Activated T-helper 17 cell treated with anti-CD3 and anti-CD28 coated beads, Interleukin-2, amount 50 U/mL, for 72 hours (primary cell): ENCODE measurements around the gene PRKN. TPM values are rescaled to one million over a fixed set of nuclear protein-coding genes. Genes with fewer than 3 reads are reported as not detected.

ENCODE experiments used
- ATAC-seq: fragments of 150-1000 bp; cut with Tn5 transposase; replicated peaks from 2 replicates; pipeline ENCODE4 v1.10.0; 2021; ENCODE audit warnings: mild to moderate bottlenecking, moderate library complexity
- H3K27ac Mint-ChIP-seq: one replicate; pipeline ENCODE4 v1.8.0; 2022; ENCODE audit warnings: mixed read lengths
- H3K27me3 Mint-ChIP-seq: one replicate; pipeline ENCODE4 v1.8.0; 2022; ENCODE audit warnings: mixed read lengths
- H3K36me3 Mint-ChIP-seq: one replicate; pipeline ENCODE4 v1.8.0; 2022; ENCODE audit warnings: low read depth, mild to moderate bottlenecking, mixed read lengths
- H3K4me1 Mint-ChIP-seq: one replicate; pipeline ENCODE4 v1.8.0; 2022; ENCODE audit warnings: mixed read lengths
- H3K4me3 Mint-ChIP-seq: one replicate; pipeline ENCODE4 v1.8.0; 2022; ENCODE audit warnings: mild to moderate bottlenecking, mixed read lengths
- H3K9me3 Mint-ChIP-seq: one replicate; pipeline ENCODE4 v1.8.0; 2022; ENCODE audit warnings: mixed read lengths
- total RNA-seq, 2 donors: library from RNA; stranded (reverse); gene quantifications; one replicate each; pipeline ENCODE4 v1.2.3, GENCODE V29; 2022

The PRKN gene
- total RNA-seq, 2 donors from 2014 or later = 0.84 to 0.87 TPM

- Mint-ChIP-seq H3K9me3 (no peaks in the 10 kb centered on the region), H3K4me1 (no peaks in the 10 kb centered on the region), H3K27me3 (no peaks in the 10 kb centered on the region), H3K27ac (no peak overlapping the region), H3K4me3 (no peak overlapping the region), H3K36me3 (no peaks in the 10 kb centered on the region)
- no peak for ATAC-seq
These were observed 526.4 kb downstream of the PRKN start for GRCh38 chr6:162200945-162201690.

- Mint-ChIP-seq H3K4me1 (no peaks in the 10 kb centered on the region), H3K27ac (no peak overlapping the region), H3K36me3 (no peaks in the 10 kb centered on the region), H3K9me3 (no peaks in the 10 kb centered on the region), H3K27me3 (no peaks in the 10 kb centered on the region), H3K4me3 (no peak overlapping the region)
- no peak for ATAC-seq
These were observed 527.5 kb downstream of the PRKN start for GRCh38 chr6:162200041-162200440.

GRCh38 chr6:162198925-162199324 is 528.6 kb downstream of the PRKN start:
- Mint-ChIP-seq H3K27me3 (no peaks in the 10 kb centered on the region), H3K4me1 (no peaks in the 10 kb centered on the region), H3K27ac (no peak overlapping the region), H3K4me3 (no peak overlapping the region), H3K36me3 (no peaks in the 10 kb centered on the region), H3K9me3 (no peaks in the 10 kb centered on the region)
- no peak for ATAC-seq

- no peak overlapping the region for H3K4me3 Mint-ChIP-seq
- ATAC-seq = no peak
- H3K36me3 Mint-ChIP-seq = no peaks in the 10 kb centered on the region
- H3K27me3 Mint-ChIP-seq = no peaks in the 10 kb centered on the region
- no peaks in the 10 kb centered on the region for H3K4me1 Mint-ChIP-seq
- no peaks in the 10 kb centered on the region for H3K9me3 Mint-ChIP-seq
- H3K27ac Mint-ChIP-seq = no peak overlapping the region
These were observed 529.5 kb downstream of the PRKN start for GRCh38 chr6:162198076-162198475.

DNA sequence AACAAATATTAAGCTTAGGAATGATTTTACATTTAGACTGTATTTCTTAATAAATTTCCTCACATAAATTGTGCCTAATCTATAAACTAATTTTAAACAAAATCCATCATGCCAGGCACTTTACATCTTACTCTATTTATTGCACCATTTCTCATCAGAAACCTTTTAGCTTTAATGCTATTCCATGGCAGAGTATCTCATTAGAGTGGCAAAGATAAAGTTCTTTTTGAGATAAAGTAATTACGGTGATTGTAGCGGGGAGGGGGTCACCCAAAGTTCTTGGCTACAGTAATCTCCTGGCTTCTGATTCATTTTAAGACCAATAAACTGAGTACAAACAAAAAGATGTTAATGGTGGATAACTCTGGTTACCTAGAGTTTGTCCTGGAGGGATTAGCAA is 532.1 kb downstream of the PRKN start:
- H3K27me3 Mint-ChIP-seq = no peaks in the 10 kb centered on the region
- H3K4me1 Mint-ChIP-seq = no peaks in the 10 kb centered on the region
- no peak overlapping the region for H3K4me3 Mint-ChIP-seq
- no peak overlapping the region for H3K27ac Mint-ChIP-seq
- no peaks in the 10 kb centered on the region for H3K36me3 Mint-ChIP-seq
- H3K9me3 Mint-ChIP-seq = no peaks in the 10 kb centered on the region
- no peak for ATAC-seq

DNA sequence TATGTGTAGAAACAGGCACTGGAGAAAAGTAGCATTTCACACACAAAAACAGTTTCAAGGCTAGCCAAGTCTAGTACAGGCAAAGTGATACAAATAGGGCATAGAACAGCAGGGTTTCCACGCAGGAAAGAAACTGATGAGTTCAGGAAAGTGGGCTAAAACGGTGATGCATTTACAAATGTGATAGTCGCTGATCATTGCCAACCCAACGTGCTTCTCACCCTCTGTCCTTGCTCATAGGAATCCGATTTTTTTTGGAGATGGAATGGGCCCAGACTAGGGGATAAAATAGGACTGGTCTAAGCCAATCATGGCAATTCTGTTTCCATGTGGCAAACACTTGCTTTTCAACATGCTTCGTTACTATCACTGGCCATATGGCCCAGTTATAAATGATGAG is 536.6 kb downstream of the PRKN start:
- Mint-ChIP-seq H3K4me3 (no peak overlapping the region), H3K27me3 (no peaks in the 10 kb centered on the region), H3K4me1 (no peaks in the 10 kb centered on the region), H3K36me3 (no peaks in the 10 kb centered on the region), H3K9me3 (peaks cover 8% of the 10 kb centered on the region), H3K27ac (no peak overlapping the region)
- ATAC-seq = no peak

GRCh38 chr6:162187168-162187935 is 540.2 kb downstream of the PRKN start:
- no peaks in the 10 kb centered on the region for H3K27me3 Mint-ChIP-seq
- peaks cover 8% of the 10 kb centered on the region for H3K9me3 Mint-ChIP-seq
- no peaks in the 10 kb centered on the region for H3K4me1 Mint-ChIP-seq
- H3K4me3 Mint-ChIP-seq = no peak overlapping the region
- H3K36me3 Mint-ChIP-seq = no peaks in the 10 kb centered on the region
- no peak overlapping the region for H3K27ac Mint-ChIP-seq
- ATAC-seq = no peak

DNA sequence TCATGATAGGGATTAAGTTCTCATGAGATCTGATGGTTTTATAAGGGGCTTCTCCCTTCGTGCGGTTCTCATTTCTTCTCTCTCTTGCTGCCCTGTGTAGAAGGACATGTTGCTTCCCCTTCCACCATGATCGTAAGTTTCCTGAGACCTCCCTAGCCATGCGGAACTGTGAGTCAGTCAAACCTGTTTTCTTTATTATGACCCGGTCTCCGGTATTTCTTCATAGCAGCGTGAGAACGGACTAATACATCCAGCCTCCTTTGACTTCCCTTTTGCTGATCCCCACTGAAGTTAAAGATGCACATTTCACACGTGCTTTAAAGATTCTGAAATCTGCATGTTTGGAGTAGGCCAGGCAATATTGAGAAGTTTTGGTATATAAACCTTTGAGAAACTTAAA is 543.1 kb downstream of the PRKN start:
- Mint-ChIP-seq H3K36me3 (no peaks in the 10 kb centered on the region), H3K4me1 (no peaks in the 10 kb centered on the region), H3K9me3 (peaks cover 5% of the 10 kb centered on the region), H3K27me3 (no peaks in the 10 kb centered on the region), H3K27ac (no peak overlapping the region), H3K4me3 (no peak overlapping the region)
- no peak for ATAC-seq

DNA sequence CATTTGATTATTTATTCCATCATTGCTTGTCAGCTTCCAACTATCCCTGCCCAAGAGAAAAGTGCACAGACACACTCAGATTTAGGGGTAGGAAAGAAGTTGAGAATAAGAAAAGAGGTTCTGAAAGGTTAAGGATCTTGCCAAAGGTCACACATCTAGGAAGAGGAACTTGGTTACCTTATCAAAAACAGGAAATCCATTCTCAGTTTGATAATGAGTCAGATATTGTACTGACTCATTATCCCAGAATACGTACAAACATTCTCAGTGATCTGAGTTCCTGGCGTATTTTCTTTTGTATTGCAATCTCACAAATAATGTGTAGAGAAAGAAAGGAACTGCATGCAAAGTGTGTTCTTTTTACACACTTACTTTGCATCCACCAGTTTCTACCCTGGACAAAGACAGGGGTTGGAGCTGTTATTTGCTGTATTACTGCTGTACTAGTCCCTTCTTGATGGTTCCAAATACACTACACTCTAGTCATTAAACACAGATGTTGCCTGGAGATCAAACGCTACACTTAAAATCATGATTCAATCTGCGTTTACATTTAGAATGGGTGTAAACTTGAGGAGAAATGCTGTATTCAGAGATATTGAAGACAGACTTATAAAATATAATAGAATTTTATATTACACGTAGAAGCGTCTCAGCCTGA is 545.7 kb downstream of the PRKN start:
- no peaks in the 10 kb centered on the region for H3K27me3 Mint-ChIP-seq
- H3K4me1 Mint-ChIP-seq = no peaks in the 10 kb centered on the region
- ATAC-seq = peak; percentile 75
- H3K9me3 Mint-ChIP-seq = no peaks in the 10 kb centered on the region
- no peak overlapping the region for H3K4me3 Mint-ChIP-seq
- no peaks in the 10 kb centered on the region for H3K36me3 Mint-ChIP-seq
- H3K27ac Mint-ChIP-seq = no peak overlapping the region

DNA sequence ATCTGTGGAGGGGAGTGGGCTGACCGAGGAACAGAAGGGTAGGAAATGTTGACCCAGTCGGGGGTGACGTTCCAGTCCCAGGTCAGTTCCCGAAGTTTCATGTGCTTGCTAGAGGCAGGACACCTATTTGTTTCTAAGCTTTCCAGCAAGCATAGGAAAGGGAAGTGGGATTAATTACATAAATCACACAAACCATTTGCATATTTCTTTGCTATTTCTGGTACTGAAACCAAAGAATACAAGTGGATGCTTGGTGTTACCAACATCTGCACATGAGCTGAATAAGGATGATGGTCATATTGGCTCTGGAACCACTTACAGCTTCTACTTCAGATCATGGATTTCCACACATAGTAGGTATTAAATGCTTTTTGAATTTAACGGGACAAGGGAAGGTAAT is 546.5 kb downstream of the PRKN start:
- no peaks in the 10 kb centered on the region for H3K36me3 Mint-ChIP-seq
- no peaks in the 10 kb centered on the region for H3K27me3 Mint-ChIP-seq
- no peaks in the 10 kb centered on the region for H3K9me3 Mint-ChIP-seq
- H3K4me3 Mint-ChIP-seq = no peak overlapping the region
- H3K27ac Mint-ChIP-seq = no peak overlapping the region
- H3K4me1 Mint-ChIP-seq = no peaks in the 10 kb centered on the region
- no peak for ATAC-seq

- Mint-ChIP-seq H3K4me1 (no peaks in the 10 kb centered on the region), H3K27ac (no peak overlapping the region)
- no peak for ATAC-seq
These were observed 548.2 kb downstream of the PRKN start for GRCh38 chr6:162179196-162179951.

GRCh38 chr6:162178666-162179065 is 548.9 kb downstream of the PRKN start:
- H3K4me3 Mint-ChIP-seq = no peak overlapping the region
- H3K4me1 Mint-ChIP-seq = no peaks in the 10 kb centered on the region
- no peaks in the 10 kb centered on the region for H3K27me3 Mint-ChIP-seq
- ATAC-seq = peak; percentile 14
- no peaks in the 10 kb centered on the region for H3K9me3 Mint-ChIP-seq
- H3K27ac Mint-ChIP-seq = no peak overlapping the region
- H3K36me3 Mint-ChIP-seq = no peaks in the 10 kb centered on the region

More at GRCh38 chr6:162179196-162179951, 548.2 kb downstream of the PRKN start:
- no peaks in the 10 kb centered on the region for H3K36me3 Mint-ChIP-seq
- no peaks in the 10 kb centered on the region for H3K27me3 Mint-ChIP-seq
- H3K9me3 Mint-ChIP-seq = no peaks in the 10 kb centered on the region
- H3K4me3 Mint-ChIP-seq = no peak overlapping the region

DNA sequence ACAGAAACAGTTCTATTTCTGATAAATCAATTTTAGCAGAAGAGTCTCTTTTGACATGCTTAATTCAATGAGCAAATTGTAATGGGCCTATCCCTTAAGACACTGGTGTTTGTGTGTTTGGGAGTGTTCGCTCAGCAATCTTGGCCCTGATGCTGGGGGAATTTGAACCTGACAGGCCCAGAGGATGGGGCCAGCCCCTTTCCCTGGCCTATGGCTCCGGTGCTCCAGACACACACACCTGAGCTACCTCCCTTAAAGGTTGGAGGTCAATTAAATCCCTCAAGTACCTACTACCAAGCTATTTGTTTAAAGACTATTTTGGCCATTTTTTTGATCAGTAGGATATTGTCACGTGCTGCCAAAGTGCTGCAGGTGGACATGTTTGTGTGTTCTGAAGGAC is 549.3 kb downstream of the PRKN start:
- Mint-ChIP-seq H3K27ac (no peak overlapping the region), H3K4me1 (no peaks in the 10 kb centered on the region), H3K27me3 (no peaks in the 10 kb centered on the region), H3K9me3 (no peaks in the 10 kb centered on the region), H3K4me3 (no peak overlapping the region), H3K36me3 (no peaks in the 10 kb centered on the region)
- no peak for ATAC-seq

DNA sequence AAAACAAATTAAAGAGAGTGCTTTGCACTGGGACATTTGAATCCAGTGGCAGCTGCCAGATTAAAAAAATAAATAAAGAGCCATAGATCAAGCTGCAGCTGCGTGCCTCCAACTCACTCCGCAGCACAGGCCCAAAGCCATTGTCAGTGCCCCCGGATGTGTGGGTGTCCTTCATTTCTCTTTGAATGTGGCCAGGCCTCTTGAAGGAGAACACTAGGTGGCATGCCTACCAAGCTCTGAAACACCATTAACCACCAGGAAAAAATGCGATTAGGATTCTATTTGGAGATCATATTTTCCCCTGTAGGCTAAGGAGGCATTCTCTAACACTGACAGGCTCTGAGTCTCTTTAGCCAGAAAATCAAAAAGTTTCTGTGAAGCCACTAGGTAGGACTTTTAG is 549.8 kb downstream of the PRKN start:
- no peak overlapping the region for H3K27ac Mint-ChIP-seq
- H3K4me3 Mint-ChIP-seq = no peak overlapping the region
- no peaks in the 10 kb centered on the region for H3K4me1 Mint-ChIP-seq
- ATAC-seq = no peak
- no peaks in the 10 kb centered on the region for H3K36me3 Mint-ChIP-seq
- no peaks in the 10 kb centered on the region for H3K9me3 Mint-ChIP-seq
- no peaks in the 10 kb centered on the region for H3K27me3 Mint-ChIP-seq
